Gastrocnemius medialis (tissue), 4 donors: ENCODE data around the gene SRGAP3. TPM values are rescaled to one million over a fixed set of nuclear protein-coding genes. Genes with fewer than 3 reads are reported as not detected.

Experiments
- ATAC-seq, 2 donors: fragments of 150-250 bp; one replicate each; pipeline ENCODE4 v1.9.1; 2016
- DNase-seq, 2 donors: peaks; one replicate each; pipeline ENCODE4 v3.0.0-alpha.2; 2019
- H3K27ac ChIP-seq, 4 donors: fragments of 200-600 bp; sonication (generic); 1 replicate in 1 of 4; 2 replicates in 3 of 4; pipeline ENCODE4 v1.5.1; 2016 to 2018; ENCODE audit warnings: mild to moderate bottlenecking in 2 of 4, moderate library complexity in 1 of 4
- H3K27me3 ChIP-seq, 3 donors: fragments of 200-600 bp; sonication (generic) in 2 of 3; 1 replicate in 1 of 3; 2 replicates in 2 of 3; pipeline versions ENCODE4 v1.5.1 to v1.6.0; 2016 to 2019; ENCODE audit warnings: mild to moderate bottlenecking in 1 of 3, moderate library complexity in 1 of 3
- H3K36me3 ChIP-seq, 2 donors: fragments of 200-600 bp; sonication (generic) in 1 of 2; one replicate each; pipeline ENCODE4 v1.5.1; 2017 to 2018
- H3K4me1 ChIP-seq, 2 donors: fragments of 200-600 bp; sonication (generic) in 1 of 2; one replicate each; pipeline ENCODE4 v1.5.1; 2016 to 2017; ENCODE audit warnings: mild to moderate bottlenecking in 2 of 2
- H3K4me3 ChIP-seq, 4 donors: fragments of 200-600 bp; sonication (generic) in 3 of 4; 1 replicate in 1 of 4; 2 replicates in 3 of 4; pipeline ENCODE4 v1.5.1; 2016 to 2019; ENCODE audit warnings: mild to moderate bottlenecking in 2 of 4
- H3K9me3 ChIP-seq, 3 donors: fragments of 200-600 bp; sonication (generic) in 2 of 3; 1 replicate in 1 of 3; 2 replicates in 2 of 3; pipeline ENCODE4 v1.5.1; 2016 to 2019
- POLR2A ChIP-seq, 2 donors: fragments of 450-650 bp; IDR thresholded peaks; one replicate each; pipeline ENCODE4 v1.6.1; 2017; ENCODE audit warnings: antibody characterized with exemption in 2 of 2, mild to moderate bottlenecking in 2 of 2, moderate library complexity in 2 of 2
- in situ Hi-C, 4 donors: fragments of 200-750 bp; cut with MboI; loops; one replicate each; pipeline versions ENCODE4 v1.15.0 to v1.8.0; 2017; ENCODE audit warnings: low sequenced_read_pairs in 4 of 4
- intact Hi-C: fragments of 100-400 bp; cut with DNase I; formaldehyde crosslinking; loops from one replicate; pipeline ENCODE4 v1.15.1; 2023; ENCODE audit warnings: low total_unique reads
- total RNA-seq, 4 donors: library from RNA; depleted of rRNA; stranded (reverse); fragments of >200 nt; gene quantifications; one replicate each; pipeline versions ENCODE4 v1.1.0 to v1.2.3, GENCODE V29; 2016
- TF ChIP-seq, protein P1 (sequence below), 5 experiments: fragments of 450-650 bp in 3 of 5; fragments of 200-600 bp in 2 of 5; sonication (generic) in 2 of 5; IDR thresholded peaks in 4 of 5; conservative IDR thresholded peaks in 1 of 5; 1 replicate in 4 of 5; 2 replicates in 1 of 5; pipeline ENCODE4 v1.5.1; 2016 to 2019; ENCODE audit warnings: antibody characterized with exemption in 5 of 5, mild to moderate bottlenecking in 3 of 5, moderate library complexity in 3 of 5

The SRGAP3 gene
- total RNA-seq, 4 donors from 2014 or later: 1.3 to 2.3 (median 1.8) TPM

DNA sequence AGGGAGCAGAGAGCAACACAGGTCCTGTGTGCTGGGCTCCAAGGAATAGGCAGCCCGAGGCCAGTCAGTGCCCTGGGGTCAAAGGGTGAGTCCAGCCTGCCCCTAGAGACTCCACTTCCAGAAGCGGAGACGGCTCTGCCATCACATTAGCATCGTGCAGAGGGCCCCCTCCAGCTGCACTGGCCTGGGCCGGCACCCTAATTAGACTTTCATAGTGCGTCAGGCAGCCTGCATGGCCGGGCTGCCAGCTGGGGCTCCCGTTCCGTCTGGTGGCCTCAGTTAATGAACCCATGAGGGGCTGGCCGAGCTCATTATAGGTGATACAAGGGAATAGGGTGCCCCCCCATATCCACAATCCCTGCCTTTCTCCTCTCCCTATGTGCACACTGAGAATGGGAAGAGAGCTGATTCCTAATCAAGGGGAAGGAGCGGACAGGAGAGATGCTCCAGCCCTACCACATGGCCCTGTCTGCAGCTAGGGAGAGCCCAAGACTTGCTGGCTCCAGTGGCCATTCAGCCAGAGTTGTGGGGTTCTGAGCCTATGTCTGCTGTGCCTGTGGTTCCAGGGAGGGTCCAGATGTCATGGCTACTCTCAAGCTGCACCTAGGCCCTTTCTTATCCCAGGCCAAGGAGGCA is 128.0 kb downstream of the SRGAP3 start:
- DNase-seq: no peak
- no peaks in the 10 kb centered on the region for H3K27me3 ChIP-seq
- no peaks in the 10 kb centered on the region for H3K9me3 ChIP-seq
- intact Hi-C loops: no loop called here
- no peak for TF ChIP-seq POLR2A (IDR thresholded peaks at IDR 0.05)
- TF ChIP-seq, protein P1, sequence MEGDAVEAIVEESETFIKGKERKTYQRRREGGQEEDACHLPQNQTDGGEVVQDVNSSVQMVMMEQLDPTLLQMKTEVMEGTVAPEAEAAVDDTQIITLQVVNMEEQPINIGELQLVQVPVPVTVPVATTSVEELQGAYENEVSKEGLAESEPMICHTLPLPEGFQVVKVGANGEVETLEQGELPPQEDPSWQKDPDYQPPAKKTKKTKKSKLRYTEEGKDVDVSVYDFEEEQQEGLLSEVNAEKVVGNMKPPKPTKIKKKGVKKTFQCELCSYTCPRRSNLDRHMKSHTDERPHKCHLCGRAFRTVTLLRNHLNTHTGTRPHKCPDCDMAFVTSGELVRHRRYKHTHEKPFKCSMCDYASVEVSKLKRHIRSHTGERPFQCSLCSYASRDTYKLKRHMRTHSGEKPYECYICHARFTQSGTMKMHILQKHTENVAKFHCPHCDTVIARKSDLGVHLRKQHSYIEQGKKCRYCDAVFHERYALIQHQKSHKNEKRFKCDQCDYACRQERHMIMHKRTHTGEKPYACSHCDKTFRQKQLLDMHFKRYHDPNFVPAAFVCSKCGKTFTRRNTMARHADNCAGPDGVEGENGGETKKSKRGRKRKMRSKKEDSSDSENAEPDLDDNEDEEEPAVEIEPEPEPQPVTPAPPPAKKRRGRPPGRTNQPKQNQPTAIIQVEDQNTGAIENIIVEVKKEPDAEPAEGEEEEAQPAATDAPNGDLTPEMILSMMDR (IDR thresholded peaks at IDR 0.05 in 4 of 5, conservative IDR thresholded peaks at IDR 0.05 in 1 of 5): no peak
- no peaks in the 10 kb centered on the region for H3K36me3 ChIP-seq
- ATAC-seq: no peak
- H3K27ac ChIP-seq: no peak overlapping the region
- H3K4me1 ChIP-seq: peaks cover 0 to 12% of the 10 kb centered on the region in 2 donors
- in situ Hi-C loops: no loop called here
- no peak overlapping the region for H3K4me3 ChIP-seq

GRCh38 chr3:9119331-9119730 is 130.1 kb downstream of the SRGAP3 start:
- Histone ChIP-seq H3K27ac (no peak overlapping the region), H3K36me3 (no peaks in the 10 kb centered on the region), H3K9me3 (no peaks in the 10 kb centered on the region), H3K27me3 (no peaks in the 10 kb centered on the region), H3K4me3 (no peak overlapping the region), H3K4me1 (peaks cover 0 to 3% of the 10 kb centered on the region in 2 donors)
- ATAC-seq (no peak), DNase-seq (no peak)
- TF ChIP-seq, protein P1 (IDR thresholded peaks at IDR 0.05 in 4 of 5, conservative IDR thresholded peaks at IDR 0.05 in 1 of 5): no peak
- TF ChIP-seq POLR2A (IDR thresholded peaks at IDR 0.05): no peak
- in situ Hi-C loops: no loop called here
- intact Hi-C loops: no loop called here

DNA sequence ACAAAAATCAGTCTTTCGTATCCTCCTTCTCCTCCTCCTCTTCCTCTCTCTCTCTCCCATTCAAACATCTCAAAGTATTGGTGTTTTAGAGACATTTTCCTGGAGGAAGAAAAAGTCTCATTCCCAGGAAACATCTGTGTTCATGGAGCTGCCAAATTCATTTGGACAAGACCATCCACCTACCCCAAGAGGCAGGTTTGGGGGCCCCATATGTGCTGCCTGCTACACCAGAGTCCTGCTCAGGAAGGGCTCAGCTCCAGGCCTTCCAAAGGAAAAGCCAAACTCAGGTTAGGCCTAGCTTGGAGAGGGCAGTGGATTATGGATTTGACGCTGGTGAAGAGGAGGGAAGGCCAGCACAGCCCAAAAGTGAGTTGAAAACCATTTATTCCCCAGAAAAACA is 131.2 kb downstream of the SRGAP3 start:
- Histone ChIP-seq H3K4me3 (no peak overlapping the region), H3K4me1 (peaks cover 0 to 3% of the 10 kb centered on the region in 2 donors), H3K27me3 (no peaks in the 10 kb centered on the region), H3K9me3 (no peaks in the 10 kb centered on the region), H3K36me3 (no peaks in the 10 kb centered on the region), H3K27ac (no peak overlapping the region)
- TF ChIP-seq, protein P1 (IDR thresholded peaks at IDR 0.05 in 4 of 5, conservative IDR thresholded peaks at IDR 0.05 in 1 of 5): no peak
- TF ChIP-seq POLR2A (IDR thresholded peaks at IDR 0.05): no peak
- DNase-seq (no peak), ATAC-seq (no peak)
- in situ Hi-C loops: no loop called here
- intact Hi-C loops: no loop called here

DNA sequence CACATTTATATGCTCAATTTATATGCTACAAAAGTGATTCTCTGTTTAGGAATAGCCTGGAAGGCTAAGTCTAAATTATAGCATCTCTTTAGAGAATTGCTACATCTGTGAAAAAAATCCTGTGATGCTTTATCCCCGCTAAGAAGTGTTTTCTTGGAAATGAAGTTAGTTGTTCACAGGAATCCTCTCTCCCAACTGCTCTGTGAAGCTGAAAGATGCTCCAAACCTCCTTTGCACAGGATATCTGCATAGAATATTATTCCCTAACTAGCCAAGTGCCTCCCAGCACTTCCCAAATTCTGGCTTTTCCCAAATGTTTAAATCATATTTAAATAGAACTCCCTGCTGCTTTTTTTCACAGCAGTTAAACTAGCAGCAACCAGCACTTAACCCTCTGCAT is 132.2 kb downstream of the SRGAP3 start:
- ATAC-seq: no peak
- in situ Hi-C loops: no loop called here
- no peak overlapping the region for H3K27ac ChIP-seq

More for the DNA sequence above, 132.2 kb downstream of the SRGAP3 start:
- Histone ChIP-seq H3K9me3 (no peaks in the 10 kb centered on the region), H3K36me3 (no peaks in the 10 kb centered on the region), H3K27me3 (no peaks in the 10 kb centered on the region), H3K4me1 (no peaks in the 10 kb centered on the region), H3K4me3 (no peak overlapping the region)
- TF ChIP-seq, protein P1 (IDR thresholded peaks at IDR 0.05 in 4 of 5, conservative IDR thresholded peaks at IDR 0.05 in 1 of 5): no peak
- TF ChIP-seq POLR2A (IDR thresholded peaks at IDR 0.05): no peak
- intact Hi-C loops: no loop called here
- DNase-seq: no peak
